HL-60 (cell line): ENCODE measurements around the gene SRSF5.

Source experiments
- GABPA ChIP-seq: IDR thresholded peaks from 2 replicates; pipeline ENCODE4 v1.6.1; 2012; ENCODE audit warnings: low read depth
- POLR2AphosphoS5 ChIP-seq: IDR thresholded peaks from 2 replicates; pipeline ENCODE4 v1.6.1; 2012; ENCODE audit warnings: low read depth
- SPI1 ChIP-seq: IDR thresholded peaks from 2 replicates; pipeline ENCODE4 v1.6.1; 2012; ENCODE audit warnings: low read depth, mild to moderate bottlenecking, borderline replicate concordance
- TF ChIP-seq, protein P1 (sequence below): IDR thresholded peaks from one replicate; pipeline ENCODE4 v1.5.1; 2011; ENCODE audit warnings: low read length, control low read depth, inconsistent platforms; ENCODE audit not compliant: insufficient read depth
- TF ChIP-seq, protein P2 (sequence below): IDR thresholded peaks from 2 replicates; pipeline ENCODE4 v1.6.1; 2012; ENCODE audit warnings: low read depth; ENCODE audit not compliant: insufficient replicate concordance

DNA sequence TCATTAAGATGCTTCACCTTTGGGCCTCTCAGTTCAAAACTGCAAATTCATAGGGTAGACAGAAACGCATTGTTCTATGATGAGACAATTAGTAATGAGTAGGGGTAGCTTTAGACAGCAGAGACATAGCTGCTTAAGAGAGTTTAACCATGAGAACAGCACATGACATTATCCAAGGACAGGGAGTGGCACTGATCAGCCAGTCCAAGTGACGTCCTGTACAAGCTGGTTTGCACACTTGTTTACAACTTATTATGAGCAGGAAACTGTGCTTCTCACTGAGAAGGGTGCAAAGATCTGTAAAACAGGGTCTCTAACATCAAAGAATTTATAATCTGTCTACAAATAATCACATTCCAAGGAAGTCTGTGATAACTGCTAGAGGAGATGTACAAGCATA, 11.2 kb upstream of the SRSF5 start:
- TF ChIP-seq, protein P1, sequence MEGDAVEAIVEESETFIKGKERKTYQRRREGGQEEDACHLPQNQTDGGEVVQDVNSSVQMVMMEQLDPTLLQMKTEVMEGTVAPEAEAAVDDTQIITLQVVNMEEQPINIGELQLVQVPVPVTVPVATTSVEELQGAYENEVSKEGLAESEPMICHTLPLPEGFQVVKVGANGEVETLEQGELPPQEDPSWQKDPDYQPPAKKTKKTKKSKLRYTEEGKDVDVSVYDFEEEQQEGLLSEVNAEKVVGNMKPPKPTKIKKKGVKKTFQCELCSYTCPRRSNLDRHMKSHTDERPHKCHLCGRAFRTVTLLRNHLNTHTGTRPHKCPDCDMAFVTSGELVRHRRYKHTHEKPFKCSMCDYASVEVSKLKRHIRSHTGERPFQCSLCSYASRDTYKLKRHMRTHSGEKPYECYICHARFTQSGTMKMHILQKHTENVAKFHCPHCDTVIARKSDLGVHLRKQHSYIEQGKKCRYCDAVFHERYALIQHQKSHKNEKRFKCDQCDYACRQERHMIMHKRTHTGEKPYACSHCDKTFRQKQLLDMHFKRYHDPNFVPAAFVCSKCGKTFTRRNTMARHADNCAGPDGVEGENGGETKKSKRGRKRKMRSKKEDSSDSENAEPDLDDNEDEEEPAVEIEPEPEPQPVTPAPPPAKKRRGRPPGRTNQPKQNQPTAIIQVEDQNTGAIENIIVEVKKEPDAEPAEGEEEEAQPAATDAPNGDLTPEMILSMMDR: no peak
- TF ChIP-seq GABPA: no peak
- TF ChIP-seq SPI1: no peak
- no peak for TF ChIP-seq POLR2AphosphoS5
- TF ChIP-seq, protein P2, sequence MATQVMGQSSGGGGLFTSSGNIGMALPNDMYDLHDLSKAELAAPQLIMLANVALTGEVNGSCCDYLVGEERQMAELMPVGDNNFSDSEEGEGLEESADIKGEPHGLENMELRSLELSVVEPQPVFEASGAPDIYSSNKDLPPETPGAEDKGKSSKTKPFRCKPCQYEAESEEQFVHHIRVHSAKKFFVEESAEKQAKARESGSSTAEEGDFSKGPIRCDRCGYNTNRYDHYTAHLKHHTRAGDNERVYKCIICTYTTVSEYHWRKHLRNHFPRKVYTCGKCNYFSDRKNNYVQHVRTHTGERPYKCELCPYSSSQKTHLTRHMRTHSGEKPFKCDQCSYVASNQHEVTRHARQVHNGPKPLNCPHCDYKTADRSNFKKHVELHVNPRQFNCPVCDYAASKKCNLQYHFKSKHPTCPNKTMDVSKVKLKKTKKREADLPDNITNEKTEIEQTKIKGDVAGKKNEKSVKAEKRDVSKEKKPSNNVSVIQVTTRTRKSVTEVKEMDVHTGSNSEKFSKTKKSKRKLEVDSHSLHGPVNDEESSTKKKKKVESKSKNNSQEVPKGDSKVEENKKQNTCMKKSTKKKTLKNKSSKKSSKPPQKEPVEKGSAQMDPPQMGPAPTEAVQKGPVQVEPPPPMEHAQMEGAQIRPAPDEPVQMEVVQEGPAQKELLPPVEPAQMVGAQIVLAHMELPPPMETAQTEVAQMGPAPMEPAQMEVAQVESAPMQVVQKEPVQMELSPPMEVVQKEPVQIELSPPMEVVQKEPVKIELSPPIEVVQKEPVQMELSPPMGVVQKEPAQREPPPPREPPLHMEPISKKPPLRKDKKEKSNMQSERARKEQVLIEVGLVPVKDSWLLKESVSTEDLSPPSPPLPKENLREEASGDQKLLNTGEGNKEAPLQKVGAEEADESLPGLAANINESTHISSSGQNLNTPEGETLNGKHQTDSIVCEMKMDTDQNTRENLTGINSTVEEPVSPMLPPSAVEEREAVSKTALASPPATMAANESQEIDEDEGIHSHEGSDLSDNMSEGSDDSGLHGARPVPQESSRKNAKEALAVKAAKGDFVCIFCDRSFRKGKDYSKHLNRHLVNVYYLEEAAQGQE: no peak
